Measurements from ENCODE around the gene KCNQ1. TPM values are rescaled to one million over a fixed set of nuclear protein-coding genes. Genes with fewer than 3 reads are reported as not detected.

The KCNQ1 gene
- total RNA-seq, 2 donors from 2014 or later, result 18.6 to 25.5 TPM

DNA sequence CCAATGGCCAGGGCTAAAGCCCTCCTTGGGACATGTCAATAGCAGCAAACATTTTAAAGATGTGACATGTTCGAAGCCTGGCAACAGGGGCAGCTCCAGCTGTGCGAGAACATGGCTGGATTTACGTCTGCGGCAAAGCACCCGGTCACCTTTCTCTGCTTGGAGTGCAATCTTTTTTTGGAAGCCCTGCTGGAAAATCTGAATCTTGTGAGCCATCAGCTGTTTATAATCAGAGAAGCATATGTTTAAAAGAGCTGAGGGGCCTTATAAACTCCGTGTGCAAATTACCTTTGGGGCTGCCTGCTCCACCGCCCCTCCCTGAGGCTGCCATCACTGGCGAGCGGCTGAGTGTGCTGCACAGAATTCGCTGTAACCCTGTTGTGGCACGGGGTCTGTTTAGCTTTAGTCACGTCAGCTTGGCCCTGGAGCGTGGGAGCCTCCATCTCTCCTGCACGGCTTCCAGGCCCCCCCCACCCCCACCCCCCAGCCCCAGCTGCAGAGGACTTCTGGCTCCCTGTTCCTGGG lies 264.0 kb downstream of the KCNQ1 start:
- no peaks in the 10 kb centered on the region for H3K9me3 ChIP-seq (ENCODE audit: control insufficient read depth, low read length, poor library complexity, severe bottlenecking)
- Mint-ChIP-seq H3K4me3 (no peak overlapping the region), H3K27me3 (no peaks in the 10 kb centered on the region), H3K36me3 (ENCODE audit: low read depth) (no peaks in the 10 kb centered on the region), H3K27ac (no peak overlapping the region), H3K4me1 (no peaks in the 10 kb centered on the region)
- DNase-seq (no peak), ATAC-seq (no peak)

DNA sequence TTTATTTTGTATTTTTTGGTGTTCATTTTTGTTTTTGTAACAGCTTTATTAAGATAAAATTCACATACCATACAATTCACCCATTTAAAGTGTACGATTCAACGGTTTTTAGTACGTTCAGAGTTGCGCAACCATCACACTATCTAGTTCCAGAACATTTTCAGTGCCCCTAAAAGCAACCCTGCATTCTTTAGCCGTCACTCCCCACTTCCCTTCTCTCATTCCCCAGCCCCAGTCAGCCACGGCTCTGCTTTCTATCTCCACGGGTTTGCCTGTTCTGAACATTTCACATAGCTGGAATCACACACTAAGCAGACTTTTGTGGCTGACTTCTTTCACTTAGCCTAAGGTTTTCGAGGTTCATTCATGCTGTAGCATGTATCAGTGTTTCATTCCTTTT lies 264.6 kb downstream of the KCNQ1 start:
- no peaks in the 10 kb centered on the region for H3K9me3 ChIP-seq (ENCODE audit: control insufficient read depth, low read length, poor library complexity, severe bottlenecking)
- no peak for DNase-seq
- ATAC-seq, result no peak
- no peaks in the 10 kb centered on the region for H3K36me3 Mint-ChIP-seq (ENCODE audit: low read depth)
- no peaks in the 10 kb centered on the region for H3K27me3 Mint-ChIP-seq
- H3K4me1 Mint-ChIP-seq, result no peaks in the 10 kb centered on the region
- H3K27ac Mint-ChIP-seq, result no peak overlapping the region
- no peak overlapping the region for H3K4me3 Mint-ChIP-seq

DNA sequence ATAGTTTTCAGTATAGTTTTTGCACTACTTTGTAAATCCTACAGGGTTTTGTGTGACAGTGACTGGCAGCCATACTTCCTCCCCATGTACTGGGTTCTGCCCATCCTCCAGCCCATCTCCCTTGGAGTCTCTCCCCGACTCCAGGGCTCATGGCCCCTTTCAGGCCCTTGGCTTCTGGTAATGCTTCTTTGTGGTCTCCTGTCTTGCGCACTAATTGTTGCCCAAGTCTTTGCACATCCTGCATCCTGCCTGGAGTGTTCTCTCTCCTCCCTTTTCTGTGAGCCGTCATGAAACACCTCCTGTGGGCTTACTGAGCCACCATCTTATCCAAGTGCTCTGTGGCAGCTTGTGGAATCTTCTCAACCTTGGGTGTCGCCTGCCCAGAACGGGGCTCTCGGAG lies 266.4 kb downstream of the KCNQ1 start:
- DNase-seq, result no peak
- peak overlapping the region; percentile 43 for H3K27ac Mint-ChIP-seq
- H3K27me3 Mint-ChIP-seq, result no peaks in the 10 kb centered on the region
- H3K4me1 Mint-ChIP-seq, result no peaks in the 10 kb centered on the region
- no peaks in the 10 kb centered on the region for H3K36me3 Mint-ChIP-seq (ENCODE audit: low read depth)
- H3K9me3 ChIP-seq (ENCODE audit: control insufficient read depth, low read length, poor library complexity, severe bottlenecking), result no peaks in the 10 kb centered on the region
- no peak for ATAC-seq
- H3K4me3 Mint-ChIP-seq, result no peak overlapping the region

DNA sequence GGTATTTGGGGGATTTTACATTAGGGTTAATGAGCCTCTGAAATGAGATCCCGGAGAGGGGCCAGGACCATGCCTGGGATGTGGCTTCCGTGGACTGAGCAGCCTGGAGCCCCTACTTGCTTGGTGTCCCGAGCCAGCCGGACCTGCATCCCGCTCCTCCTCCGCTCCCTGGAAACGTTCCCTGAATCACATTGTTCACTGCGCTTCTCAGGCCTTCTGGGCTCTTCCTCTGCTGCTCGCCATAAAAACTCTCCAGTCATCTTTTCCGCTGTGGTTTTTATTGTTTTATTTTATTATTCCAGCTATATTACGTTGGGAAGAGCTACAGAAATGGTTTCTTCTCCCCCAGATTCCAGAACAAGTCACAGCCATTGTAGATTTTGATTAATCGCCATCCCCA lies 268.3 kb downstream of the KCNQ1 start:
- DNase-seq, result no peak
- Mint-ChIP-seq H3K4me1 (no peaks in the 10 kb centered on the region), H3K27me3 (no peaks in the 10 kb centered on the region)

DNA sequence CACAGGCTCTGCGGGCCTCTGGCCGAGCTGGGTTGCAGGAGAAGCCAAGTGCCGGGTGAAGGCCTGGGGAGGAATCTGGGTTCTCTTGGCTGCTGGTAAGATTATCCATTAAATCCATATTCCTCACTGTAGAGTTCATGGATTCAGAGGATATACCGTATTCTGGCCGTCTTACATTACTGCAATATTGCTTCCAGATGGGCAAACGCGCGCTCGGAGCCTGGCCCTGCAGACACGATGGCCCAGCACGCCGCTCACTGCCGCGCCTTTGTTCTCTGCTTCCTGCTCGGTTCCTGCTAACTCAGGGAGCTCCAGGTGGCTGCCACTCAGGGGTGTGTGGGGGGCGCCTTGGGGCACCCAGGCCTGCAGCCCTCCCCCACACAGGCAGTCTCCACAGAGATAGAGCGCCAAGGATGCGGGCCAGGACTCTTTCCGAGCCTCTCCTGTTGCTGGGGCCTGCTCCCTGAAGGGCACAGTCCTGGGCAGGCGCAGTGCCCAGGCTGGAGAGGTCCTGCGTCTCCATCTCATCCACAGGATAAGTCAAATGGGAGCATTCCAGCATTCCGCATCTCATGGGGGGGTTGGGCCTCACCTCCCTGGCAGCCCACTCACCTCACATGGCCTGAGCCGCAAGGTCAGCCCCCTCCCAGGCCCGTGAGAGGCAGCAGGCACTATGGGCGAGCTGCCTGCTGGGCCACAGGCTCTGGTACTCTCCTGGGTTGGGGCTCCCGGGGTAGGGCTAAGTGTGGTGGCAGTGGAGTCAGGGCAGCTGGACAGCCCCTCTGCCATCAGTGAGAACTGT lies 269.1 kb downstream of the KCNQ1 start:
- H3K36me3 Mint-ChIP-seq (ENCODE audit: low read depth), result no peaks in the 10 kb centered on the region
- H3K4me3 Mint-ChIP-seq, result no peak overlapping the region
- no peak overlapping the region for H3K27ac Mint-ChIP-seq
- ATAC-seq (no peak), DNase-seq (no peak)
- H3K9me3 ChIP-seq (ENCODE audit: control insufficient read depth, low read length, poor library complexity, severe bottlenecking), result no peaks in the 10 kb centered on the region
- no peaks in the 10 kb centered on the region for H3K4me1 Mint-ChIP-seq
- H3K27me3 Mint-ChIP-seq, result no peaks in the 10 kb centered on the region

More for the DNA sequence above, 268.3 kb downstream of the KCNQ1 start:
- no peak for ATAC-seq
- no peak overlapping the region for H3K27ac Mint-ChIP-seq
- H3K9me3 ChIP-seq (ENCODE audit: control insufficient read depth, low read length, poor library complexity, severe bottlenecking), result no peaks in the 10 kb centered on the region
- no peak overlapping the region for H3K4me3 Mint-ChIP-seq
- no peaks in the 10 kb centered on the region for H3K36me3 Mint-ChIP-seq (ENCODE audit: low read depth)

DNA sequence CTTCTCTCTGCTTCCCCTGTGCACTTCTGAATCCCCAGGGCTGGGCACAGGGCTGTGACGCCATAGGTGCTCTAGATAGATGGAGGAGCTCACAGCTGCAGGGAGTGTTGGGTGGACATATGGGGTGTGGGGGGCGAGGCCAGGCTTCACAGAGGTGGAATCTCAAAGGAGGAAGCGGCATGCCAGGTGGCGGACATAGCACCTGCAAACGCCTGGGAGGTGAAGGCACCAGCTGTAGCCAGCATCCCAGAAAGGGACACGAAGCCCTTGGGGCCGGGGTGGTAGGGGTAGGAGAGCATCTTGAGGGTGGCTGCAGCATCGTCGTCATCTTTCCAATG lies 269.6 kb downstream of the KCNQ1 start:
- no peaks in the 10 kb centered on the region for H3K9me3 ChIP-seq (ENCODE audit: control insufficient read depth, low read length, poor library complexity, severe bottlenecking)
- Mint-ChIP-seq H3K4me1 (no peaks in the 10 kb centered on the region), H3K36me3 (ENCODE audit: low read depth) (no peaks in the 10 kb centered on the region), H3K27ac (no peak overlapping the region), H3K27me3 (no peaks in the 10 kb centered on the region), H3K4me3 (no peak overlapping the region)
- ATAC-seq (no peak), DNase-seq (no peak)

DNA sequence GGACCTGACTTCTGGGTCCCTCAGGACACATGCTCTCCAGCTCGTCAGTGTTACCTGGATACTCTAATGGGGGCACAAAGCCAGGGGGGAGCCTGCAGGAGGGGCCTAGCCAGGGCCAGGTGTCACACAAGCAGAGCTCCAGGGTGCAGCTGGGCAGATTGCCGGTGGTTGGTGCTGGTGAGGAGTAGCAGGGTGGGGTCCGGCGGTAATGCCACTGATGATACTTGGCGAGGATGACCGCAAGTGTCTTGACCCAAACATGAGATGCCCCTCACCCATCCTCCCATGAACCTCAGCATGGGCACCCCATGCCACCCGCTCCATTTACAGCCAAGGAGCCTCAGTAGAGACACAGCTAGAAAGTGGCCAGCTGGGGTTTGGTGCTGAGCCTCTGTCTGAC lies 270.1 kb downstream of the KCNQ1 start:
- Mint-ChIP-seq H3K4me1 (no peaks in the 10 kb centered on the region), H3K27me3 (no peaks in the 10 kb centered on the region), H3K4me3 (no peak overlapping the region), H3K36me3 (ENCODE audit: low read depth) (no peaks in the 10 kb centered on the region), H3K27ac (no peak overlapping the region)
- ATAC-seq, result no peak
- H3K9me3 ChIP-seq (ENCODE audit: control insufficient read depth, low read length, poor library complexity, severe bottlenecking), result no peaks in the 10 kb centered on the region
- no peak for DNase-seq

DNA sequence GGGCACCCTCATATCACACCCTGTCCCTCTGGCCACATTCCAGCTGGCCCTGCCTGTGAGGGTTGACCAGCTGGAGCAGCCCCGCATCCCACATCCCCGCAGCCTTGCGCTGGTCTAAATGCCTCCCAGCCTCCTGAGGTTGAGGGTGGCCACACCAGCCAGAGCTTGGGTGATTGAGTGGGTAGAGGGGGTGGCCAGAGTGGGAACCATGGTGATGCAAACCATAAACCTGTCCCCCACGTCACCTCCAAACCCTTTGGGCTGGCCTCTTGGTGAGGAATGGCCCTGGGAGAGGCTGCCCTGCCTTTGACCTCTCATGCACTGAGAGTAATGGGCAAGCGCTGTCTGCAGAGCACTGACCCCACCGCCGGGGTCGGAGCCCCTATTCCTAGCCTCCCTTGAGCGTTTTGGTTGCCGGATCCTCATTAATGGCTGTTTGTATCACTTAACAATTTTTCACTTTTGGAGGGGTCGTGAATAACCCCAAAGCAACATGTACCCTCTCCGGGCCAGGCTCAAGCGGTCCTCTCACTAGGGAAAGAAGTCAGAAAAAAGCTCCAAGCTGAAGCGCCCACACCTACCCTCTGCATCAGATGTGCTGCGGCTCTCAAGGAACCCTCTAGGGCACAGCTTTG lies 271.0 kb downstream of the KCNQ1 start:
- Mint-ChIP-seq H3K4me3 (no peak overlapping the region), H3K27me3 (no peaks in the 10 kb centered on the region), H3K27ac (no peak overlapping the region), H3K36me3 (ENCODE audit: low read depth) (no peaks in the 10 kb centered on the region), H3K4me1 (no peaks in the 10 kb centered on the region)
- DNase-seq (no peak), ATAC-seq (no peak)
- no peaks in the 10 kb centered on the region for H3K9me3 ChIP-seq (ENCODE audit: control insufficient read depth, low read length, poor library complexity, severe bottlenecking)

DNA sequence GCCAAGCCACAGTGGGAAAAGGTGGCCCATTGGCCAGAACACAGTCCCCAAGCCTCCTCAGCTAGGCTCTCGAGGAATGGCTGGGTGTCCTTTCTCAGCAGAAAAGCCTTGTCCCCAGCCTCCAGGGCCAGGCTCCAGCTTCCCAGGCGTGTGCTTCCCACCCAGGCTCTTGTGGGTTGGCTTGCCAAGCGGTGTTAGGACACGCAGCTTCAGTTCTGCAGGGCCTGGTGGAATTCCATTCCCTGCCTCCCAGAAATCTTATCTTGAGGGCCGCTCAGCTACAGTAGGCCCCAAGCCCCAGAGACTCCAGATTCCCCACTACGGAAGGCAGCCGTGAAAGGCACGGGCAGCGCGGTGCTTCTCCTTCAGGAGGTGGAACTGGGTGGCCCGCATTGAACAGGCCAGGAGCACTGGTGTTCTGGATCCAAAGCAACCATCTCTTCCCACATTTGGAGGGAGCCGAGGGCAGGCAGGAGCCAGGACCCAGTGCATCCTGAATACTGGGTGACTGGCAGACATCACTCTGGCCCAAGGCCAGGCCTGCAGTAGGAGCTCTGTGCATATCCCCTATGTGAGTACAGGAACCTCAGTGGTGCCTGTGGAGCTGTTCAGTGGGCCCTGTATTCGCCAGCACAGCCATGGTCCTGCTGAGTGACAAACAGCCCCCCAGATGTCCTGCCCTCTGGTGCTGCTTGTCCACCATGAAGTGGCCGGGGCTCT lies 271.7 kb downstream of the KCNQ1 start:
- Mint-ChIP-seq H3K27ac (no peak overlapping the region), H3K27me3 (no peaks in the 10 kb centered on the region), H3K4me1 (no peaks in the 10 kb centered on the region), H3K4me3 (no peak overlapping the region), H3K36me3 (ENCODE audit: low read depth) (no peaks in the 10 kb centered on the region)
- ATAC-seq (no peak), DNase-seq (no peak)
- H3K9me3 ChIP-seq (ENCODE audit: control insufficient read depth, low read length, poor library complexity, severe bottlenecking), result no peaks in the 10 kb centered on the region

DNA sequence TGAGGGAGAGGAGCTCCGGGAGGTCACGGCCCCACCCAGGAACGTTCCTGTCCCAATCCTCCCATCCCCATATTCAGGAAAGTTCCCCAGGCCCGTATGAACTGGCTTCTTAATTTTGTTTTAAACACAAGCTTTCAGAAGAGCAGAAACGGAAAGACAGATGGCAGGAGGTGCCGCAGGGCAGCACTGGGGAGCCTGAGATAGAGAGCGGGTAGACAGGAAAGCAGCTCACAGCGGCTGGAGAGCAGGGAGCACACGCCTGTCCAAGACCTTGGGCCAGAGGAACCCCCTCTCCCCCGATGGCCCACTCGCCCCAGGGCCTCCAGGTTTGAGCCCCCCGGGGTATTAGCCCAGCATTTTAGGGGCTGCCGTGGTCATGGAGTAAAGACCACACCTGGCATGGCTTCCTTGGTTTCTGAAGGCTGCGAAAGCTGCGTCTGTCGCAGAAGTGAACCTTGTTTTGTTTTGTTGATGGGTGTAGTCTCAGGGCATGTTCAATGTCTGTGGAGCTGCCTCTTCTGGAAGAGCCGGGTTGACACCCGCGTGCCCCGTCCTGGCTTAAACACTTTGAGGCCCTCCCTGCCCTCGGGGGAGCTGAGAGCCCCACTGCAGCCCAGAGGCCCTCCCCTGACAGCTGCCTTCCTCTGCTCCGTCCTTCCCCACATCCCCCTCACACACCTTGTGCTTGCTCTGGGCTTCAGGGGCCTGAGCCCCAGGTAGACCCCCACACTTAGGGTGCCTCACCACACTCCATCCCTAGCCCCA lies 272.9 kb downstream of the KCNQ1 start:
- Mint-ChIP-seq H3K4me3 (no peak overlapping the region), H3K4me1 (peaks cover 2% of the 10 kb centered on the region), H3K27ac (no peak overlapping the region), H3K27me3 (no peaks in the 10 kb centered on the region), H3K36me3 (ENCODE audit: low read depth) (no peaks in the 10 kb centered on the region)
- DNase-seq (no peak), ATAC-seq (no peak)
- no peaks in the 10 kb centered on the region for H3K9me3 ChIP-seq (ENCODE audit: control insufficient read depth, low read length, poor library complexity, severe bottlenecking)

DNA sequence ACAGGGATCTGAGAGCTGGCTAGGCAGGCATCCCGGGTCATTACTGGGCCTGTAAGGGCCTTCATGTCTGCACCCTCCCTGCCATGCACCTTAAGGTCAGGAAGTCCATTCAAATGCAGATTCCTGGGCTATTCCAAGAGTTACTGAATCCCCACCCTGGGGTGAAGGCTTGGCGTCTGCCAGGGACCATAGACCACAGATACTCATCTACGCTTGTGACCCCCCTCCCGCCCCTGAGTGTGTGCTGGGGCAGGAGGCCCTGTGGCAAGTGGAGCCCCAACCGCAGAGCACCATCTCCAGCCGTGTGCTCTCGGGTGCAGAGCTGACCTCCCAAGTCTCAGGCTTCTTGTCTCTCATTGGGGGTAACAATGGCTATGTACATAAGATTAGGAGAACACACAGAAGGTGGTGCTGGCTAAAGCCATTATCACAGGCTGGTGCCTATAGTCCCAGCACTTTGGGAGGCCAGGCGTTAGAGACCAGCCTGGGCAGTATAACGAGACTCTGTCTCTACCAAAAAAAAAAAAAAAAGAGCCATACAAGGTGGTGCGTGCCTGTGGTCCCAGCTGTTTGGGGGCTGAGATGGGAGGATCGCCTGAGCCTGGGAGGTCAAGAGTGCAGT lies 274.1 kb downstream of the KCNQ1 start:
- Mint-ChIP-seq H3K4me1 (peaks cover 2% of the 10 kb centered on the region), H3K4me3 (no peak overlapping the region), H3K36me3 (ENCODE audit: low read depth) (no peaks in the 10 kb centered on the region), H3K27me3 (no peaks in the 10 kb centered on the region), H3K27ac (no peak overlapping the region)
- DNase-seq (no peak), ATAC-seq (no peak)
- no peaks in the 10 kb centered on the region for H3K9me3 ChIP-seq (ENCODE audit: control insufficient read depth, low read length, poor library complexity, severe bottlenecking)

DNA sequence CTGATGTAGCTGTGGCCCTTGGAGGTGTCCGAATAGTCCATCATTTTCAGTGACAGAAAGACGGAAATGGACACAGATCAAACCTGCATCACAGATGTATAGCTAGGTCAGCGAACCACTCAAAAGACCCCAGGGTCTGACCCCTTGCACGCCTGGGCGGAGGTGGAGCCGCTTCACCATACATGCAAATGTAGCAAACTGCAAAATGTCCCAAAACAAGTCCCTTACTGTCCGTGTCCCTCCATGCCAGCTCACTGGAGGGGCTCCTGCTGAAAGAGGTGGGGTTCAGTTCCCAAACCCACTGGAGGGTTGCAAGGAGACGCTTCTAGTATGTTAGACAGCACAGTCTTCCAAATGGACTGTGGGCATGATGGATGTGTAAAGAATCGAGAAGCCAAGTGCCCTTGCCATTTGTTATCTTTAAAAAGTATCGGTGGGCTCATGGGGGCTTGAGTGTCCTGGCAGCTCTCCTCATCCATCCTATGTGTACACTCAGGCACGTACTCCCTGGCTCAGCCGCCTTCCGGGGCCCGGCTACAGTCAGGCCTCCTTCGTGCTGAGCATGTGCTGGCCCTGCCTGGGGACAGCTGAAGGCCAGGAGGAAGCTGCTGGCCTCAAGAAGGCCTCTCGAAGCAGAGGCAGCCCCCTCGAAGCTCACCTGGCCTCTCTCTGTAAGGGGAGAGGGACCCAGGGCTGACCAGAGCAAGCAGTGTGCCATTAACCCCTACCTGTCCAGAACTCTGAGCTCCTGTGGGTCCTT lies 275.2 kb downstream of the KCNQ1 start:
- no peaks in the 10 kb centered on the region for H3K36me3 Mint-ChIP-seq (ENCODE audit: low read depth)
- DNase-seq (no peak), ATAC-seq (no peak)
- H3K9me3 ChIP-seq (ENCODE audit: control insufficient read depth, low read length, poor library complexity, severe bottlenecking), result no peaks in the 10 kb centered on the region
- H3K27me3 Mint-ChIP-seq, result no peaks in the 10 kb centered on the region
- H3K27ac Mint-ChIP-seq, result no peak overlapping the region
- peaks cover 2% of the 10 kb centered on the region for H3K4me1 Mint-ChIP-seq
- no peak overlapping the region for H3K4me3 Mint-ChIP-seq
